Stimulated activated CD8-positive, alpha-beta memory T cell treated with anti-CD3 and anti-CD28 coated beads, Interleukin-12 subunit alpha, Interleukin-12 subunit beta, amount 100 ng/mL, for 24 hours (primary cell): ENCODE results near the gene ADA.

Experiments used
- DNase-seq: peaks from one replicate; pipeline ENCODE4 v3.0.0-alpha.2; 2020; ENCODE audit errors: extremely low read depth

Gene ADA

DNA sequence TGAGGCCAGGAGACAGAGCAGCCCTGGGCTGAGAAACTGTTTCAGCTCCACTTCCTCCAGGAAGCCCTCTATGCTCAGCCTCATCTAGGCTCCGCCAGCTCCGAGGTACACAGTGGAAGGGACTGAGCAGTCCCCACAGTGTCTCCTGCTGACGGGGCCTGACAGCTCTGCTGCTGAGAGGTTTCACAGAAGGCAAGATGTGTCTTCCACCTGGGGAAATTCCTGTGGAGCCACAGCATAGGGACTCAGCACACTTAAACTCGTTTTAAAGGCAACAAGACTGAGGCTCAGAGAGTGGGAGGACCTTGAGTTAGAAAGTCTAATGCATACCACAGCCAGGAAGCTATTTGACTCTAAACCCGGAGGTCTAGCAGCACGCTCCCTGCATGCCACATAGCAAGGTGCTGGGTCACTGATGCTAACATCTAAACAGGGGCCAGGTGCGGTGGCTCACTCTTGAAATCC lies 6.8 kb downstream of the ADA start:
- no peak for DNase-seq

DNA sequence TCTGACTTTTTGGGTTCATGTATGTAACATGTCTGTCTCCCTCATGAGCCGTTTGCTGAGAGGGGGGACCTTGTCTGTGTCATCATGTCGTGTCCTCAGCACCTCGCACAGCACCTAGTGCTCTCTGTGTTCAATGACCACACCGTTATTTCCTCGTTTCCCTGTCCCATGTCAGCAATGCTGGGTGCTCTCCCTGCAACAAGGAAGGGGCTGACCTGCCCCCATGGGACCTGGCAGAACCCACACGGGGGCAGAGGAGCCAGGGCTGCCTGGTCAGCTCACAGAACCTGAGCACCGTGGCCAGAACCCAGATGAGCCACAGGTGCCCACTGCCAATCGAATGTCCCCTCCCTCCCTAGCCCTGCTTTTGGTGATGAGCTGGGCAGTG lies 7.3 kb downstream of the ADA start:
- DNase-seq: no peak

DNA sequence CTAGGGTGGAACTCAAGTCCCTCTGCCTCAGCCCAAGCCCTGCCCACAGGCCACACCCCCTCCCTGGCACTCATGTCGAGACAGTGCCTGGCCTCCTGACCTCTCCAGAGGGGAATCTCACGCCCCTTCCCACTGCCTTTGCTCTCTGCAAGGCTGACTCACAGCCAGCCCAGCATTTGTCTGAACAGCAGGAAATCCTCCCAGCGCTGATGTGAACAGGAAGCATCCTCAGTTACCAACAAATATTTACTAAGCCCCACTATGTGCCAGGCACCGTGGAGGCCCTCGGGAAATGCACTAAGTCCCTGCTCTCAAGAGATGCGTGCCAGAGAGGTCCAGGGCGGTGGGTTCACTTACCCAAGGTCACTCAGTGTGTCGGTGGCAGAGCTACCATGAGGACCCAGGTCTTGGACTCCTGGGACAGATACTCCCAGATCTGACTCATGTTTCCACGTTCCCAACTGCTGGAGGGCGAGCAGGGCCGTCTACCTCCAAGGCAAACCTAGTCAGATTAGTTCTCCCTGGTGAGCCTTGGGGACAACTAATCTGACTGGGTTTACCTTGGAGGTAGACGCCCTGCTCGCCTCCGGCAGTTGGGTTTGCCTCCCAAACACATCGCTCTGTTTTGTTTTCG lies 7.8 kb downstream of the ADA start:
- DNase-seq: no peak

DNA sequence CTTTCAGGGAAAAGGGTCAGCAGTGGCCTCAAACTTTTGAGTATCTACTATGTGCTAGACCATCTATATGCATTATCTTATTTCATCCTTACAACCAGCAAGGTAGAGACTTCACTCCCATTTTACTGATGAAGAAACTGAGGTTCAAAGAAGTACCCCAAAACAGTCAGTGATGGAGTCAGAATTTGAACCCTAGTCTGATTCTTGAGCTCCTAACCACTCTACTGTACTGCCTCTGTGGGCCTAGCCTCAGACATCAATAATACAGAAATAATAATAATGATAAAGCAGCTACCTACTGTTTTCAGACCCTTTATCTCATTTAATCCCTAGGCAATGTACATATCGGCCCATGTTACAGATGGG lies 8.4 kb downstream of the ADA start:
- no peak for DNase-seq

DNA sequence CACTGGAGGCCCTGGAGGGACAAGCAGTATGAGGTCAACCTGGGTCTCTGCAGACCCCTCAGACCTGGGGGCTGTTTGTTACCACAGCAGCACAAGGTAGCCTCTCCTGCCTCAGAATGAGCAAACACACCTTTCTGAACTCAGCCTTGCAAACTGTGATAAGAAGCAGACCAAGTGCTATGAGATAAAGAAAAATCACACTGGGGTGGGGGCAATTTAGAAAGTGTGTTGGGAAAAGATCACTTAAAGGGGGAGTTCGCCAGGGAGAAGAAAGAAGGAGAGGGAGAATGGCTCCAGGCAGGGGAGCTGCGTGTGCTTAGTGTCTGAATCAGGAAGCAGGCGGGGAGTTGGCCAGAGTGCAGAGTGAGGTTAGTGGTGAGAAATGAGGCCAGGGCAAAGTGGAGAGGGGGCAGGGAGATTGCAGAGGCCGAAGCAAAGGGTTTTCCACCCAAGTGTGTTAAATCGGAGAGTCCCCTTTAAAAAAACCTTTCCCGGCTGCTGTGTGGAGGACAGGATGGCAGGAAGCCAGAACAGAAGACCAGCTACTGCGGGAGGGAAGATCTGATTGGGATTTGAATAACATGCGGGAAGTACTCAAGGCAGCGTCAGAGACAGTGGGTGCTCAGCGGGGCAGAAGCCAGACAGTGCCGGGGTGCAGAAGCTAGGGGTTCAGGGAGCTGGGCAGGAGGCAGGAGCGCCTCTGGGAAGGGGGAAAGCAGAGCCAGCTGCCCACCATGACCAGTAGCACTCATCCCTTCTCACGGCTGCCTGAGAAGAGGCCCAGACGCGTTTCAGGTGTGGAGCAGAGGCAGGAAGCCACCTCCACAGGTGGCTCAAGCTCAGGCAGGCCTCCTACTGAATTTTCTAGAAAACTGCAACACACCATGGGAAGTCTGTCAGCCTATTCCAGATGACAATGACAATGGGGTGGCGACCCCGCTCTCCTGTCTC lies 9.0 kb downstream of the ADA start:
- no peak for DNase-seq

DNA sequence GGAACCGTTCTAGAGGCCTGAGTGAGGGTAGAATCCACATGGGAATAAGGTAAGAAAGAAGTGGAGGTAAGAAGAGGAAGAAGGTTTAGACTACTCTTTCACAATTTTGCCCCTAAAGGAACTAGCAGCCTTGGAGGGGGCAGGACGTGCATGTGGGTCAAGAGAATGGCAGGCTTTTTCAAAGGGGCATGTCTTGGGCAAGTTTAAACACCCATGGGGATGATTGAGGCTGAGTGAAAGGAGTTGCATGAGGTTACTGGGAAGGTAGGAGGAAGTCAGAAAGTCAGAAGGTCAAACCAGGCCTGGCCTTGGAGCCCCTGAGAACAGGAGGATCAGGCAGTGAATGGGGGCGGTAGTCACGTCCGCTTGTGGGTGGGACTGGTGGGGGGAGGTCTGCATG lies 10.2 kb downstream of the ADA start:
- DNase-seq: no peak

DNA sequence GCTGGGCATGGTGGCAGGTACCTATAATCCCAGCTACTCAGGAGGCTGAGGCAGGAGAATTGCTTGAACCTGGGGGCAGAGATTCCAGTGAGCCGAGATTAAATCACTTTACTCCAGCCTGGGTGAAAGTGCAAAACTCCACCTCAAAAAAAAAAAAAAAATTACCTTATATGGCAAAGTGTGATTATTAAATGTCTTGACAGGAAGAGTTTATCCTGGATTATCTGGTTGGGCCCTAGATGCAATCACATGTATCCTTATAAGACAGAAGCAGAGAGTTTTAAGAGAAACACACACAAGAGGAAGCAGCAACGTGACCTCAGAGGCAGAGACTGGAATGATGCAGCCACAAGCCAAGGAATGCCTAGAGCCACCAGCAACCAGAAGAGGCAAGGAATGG lies 11.0 kb downstream of the ADA start:
- no peak for DNase-seq

DNA sequence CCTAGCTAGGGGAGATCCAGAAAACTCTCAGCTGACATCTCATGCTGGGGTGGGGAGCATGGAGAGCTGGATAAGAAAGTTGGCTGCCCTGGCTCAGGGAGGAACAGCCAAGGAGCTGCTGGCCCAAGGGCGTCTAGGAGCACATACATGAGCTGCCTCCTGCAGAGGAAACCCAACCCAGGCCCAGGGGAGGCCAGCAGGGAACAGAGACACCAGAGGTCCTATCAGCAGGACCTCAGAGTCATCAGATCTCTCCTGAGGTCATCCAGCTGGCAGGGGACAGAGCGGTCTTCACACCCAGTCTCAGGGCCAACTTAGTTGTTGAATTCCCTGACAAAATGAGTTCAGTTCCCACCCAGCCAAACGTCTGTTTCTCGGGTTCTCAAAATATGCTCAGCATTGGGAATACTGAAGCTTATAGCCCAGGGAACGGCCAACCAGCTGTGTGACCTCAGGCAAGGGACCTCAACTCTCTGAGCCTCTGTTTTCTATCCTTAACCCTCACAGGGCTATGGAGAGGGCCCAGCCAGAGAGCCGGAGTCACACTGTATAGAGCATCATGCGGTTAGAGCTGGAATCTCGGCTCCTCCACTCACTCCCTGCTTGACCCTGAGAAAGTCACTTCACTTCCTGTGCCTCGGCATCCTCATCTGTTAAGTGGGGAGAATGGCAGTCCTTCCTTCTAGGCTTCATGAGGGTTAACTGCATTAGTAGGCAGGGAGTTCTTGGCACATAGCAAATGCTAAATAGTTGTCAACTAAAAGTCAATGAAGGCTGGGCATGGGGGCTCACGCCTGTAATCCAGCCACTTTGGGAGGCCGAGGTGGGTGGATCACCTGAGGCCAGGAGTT lies 13.8 kb downstream of the ADA start:
- DNase-seq: no peak

DNA sequence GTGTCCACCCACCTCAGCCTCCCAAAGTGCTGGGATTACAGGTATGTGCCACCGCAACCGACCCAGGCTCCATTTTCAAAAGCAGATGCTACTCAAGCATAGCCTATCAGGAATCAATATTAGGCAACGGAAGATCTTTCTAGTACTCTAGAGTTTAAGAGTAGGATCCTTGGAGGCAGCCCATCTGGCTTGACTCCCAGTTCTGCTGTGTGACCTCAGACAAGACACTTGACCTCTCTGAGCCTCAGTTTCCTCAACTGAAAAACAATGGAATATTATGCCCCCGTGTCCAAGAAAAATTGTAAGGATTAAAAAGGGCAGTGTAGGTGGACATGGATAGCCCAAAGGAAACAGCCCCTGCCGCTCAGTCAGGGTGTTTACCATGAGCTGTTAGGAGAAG lies 14.5 kb downstream of the ADA start:
- DNase-seq: no peak

DNA sequence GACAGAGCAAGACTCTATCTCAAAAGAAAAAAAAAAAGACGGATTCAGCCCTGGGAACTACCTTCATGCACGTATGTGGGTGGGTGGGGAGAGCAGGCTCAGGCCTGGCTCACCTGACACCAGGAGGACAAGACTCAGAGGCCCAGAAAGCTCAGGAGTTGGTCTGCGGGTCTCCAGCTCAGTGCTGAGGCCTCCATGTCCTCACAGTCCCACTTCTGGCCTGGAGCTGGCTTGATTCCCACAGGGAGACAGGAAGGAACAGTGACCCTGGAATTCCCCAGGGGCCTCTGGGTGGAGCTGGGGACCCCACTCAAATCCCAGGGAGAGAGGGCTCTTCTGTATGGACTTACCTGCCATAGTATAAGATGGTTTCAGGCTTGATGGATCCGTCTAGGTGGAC lies 15.6 kb downstream of the ADA start:
- DNase-seq: no peak

DNA sequence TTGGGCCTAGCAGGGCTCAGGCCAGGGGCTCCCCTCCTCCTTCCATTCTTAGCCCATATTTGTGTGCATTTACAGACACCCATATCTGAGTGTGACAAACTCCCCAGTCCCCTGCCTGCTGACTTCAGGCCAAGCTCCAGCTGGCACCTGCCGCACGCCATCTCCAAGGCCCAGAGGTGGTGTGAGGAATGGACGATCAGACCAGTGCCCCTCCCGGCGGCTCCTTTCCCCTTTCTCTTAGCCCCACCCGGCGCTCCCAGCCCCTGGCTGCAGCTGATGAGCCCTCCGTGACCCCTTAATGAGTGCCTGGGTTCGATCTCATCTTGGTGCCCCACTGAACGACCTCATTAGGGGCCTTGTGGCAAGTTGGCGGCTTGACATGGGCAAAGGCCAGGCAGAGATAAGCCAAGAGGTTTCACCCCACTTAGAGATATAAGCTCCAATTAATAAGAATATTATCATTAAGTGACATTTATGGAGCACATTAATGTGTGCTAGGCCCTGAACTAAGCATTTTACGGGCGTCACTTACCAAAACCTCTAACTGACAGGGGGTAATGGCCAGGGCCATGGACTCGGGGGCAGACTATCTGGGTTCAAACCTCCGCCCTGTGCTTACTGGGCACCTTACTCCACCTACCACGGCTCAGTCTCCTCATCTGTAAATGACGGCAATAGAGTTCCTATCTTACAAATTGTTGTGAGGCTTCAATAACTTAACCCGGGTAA lies 17.5 kb downstream of the ADA start:
- DNase-seq: no peak

DNA sequence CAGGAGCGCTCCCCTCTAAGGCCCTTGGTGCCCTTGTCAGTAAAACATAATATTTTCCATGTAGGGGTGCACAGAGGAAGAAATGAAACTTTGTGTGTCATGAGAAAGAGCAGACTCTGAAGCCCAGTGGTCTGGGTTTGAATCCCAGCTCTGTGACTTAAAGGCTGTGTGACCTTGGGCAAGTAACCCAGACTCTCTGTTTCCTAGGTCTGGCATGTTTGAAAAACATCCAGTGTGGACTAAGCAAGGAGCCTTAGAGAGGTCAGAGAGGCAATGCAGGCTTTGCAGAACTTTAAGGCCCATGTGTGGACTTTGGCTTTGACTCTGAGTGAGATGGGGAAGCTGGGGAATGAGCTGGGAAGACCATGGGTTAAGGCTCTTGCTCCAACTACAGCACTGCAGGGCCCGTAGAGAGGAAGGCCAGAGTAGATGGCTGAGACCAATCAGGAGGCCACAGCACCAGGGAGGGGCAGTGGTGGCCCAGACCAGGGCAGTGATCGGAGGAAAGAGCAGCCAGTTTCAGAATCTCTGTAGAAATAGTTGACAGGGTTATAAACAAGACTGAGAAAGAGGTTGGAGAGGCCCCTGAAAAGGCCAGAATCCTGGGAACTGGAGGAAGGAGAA lies 18.2 kb downstream of the ADA start:
- DNase-seq: no peak

DNA sequence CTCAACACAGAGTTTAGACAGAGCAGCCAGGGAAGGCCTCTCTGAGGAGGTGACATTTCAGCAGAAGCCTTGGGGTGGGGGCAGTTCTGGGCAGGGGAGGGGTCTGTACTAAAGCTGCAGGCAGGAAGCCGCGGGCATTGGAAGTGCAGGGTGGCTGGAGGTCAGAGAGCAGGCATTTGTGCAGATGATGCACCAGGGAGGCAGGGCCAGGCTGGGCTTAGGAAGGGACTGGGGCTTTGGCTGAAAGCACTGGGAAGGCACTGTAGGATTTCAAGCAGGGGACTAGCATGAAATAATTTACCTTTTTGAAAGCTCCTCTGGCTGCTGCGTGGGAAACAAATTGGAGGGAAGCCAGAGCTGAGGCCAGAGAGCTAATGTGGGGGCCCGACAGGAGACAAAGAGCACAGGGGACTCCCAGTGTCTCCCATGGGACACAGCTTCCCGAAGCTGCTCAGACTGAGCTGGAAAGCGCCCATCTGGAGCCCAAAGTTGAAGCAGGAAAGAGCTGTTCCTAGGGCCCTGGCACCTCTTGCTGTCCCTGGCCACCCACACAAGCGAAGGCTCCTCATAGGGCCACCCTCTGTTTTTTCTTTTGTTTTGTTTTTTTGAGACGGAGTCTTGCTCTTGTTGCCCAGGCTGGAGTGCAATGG lies 19.3 kb downstream of the ADA start:
- DNase-seq: no peak

DNA sequence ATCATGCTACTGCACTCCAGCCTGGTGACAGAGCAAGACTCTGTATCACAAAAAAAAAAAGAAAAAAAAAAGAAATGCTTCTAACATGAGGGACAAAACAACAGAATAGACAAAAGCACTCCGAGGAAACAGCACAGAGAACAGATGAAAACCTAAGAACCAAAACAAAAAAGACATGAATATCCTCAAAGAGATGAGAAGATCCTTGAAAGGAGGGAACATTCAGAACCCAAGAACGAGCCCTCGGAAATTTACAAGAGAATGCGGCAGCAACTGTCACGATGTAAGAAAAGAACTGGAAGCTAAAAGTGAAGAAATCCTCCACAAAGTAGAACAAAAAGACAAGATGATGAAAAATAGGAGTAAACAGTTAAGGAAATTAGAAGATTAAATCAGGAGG lies 21.2 kb downstream of the ADA start:
- no peak for DNase-seq

DNA sequence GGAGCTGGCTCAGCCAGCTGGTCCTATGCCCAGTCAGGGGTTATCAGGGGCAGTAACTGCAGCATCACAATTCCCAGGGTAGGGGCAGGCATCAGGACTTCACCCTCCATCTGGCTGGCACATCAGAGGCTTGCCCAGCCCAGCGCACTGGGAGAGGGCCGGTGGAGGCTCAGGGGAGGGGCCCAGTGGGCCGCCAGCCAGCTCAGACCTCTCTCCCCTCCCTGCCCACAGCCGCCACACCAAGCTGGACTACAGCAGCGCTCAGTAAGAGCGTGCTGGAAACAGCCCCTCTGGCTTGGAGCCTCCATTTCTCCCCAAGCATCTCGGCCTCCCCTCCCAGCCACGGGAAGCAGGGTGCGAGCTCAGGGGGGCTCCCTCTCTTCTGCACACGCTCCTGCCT lies 22.0 kb downstream of the ADA start:
- DNase-seq: no peak

DNA sequence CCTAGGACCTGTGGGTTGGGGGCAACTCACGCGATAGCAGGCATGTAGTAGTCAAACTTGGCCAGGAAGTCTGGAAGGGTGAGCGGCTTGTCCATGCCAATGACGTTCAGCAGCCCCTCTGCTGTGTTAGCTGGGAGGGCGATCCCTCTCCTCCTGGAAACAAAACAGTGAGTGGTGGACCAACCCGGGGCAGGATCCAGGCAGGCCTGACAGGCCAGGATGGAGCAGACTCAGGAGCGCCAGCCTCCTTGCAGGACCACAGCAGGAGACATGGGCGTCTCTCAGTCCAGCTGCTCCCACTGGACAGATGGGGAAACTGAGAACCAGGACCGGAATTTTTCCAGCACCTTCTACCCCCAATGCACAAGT lies 22.5 kb downstream of the ADA start:
- no peak for DNase-seq

DNA sequence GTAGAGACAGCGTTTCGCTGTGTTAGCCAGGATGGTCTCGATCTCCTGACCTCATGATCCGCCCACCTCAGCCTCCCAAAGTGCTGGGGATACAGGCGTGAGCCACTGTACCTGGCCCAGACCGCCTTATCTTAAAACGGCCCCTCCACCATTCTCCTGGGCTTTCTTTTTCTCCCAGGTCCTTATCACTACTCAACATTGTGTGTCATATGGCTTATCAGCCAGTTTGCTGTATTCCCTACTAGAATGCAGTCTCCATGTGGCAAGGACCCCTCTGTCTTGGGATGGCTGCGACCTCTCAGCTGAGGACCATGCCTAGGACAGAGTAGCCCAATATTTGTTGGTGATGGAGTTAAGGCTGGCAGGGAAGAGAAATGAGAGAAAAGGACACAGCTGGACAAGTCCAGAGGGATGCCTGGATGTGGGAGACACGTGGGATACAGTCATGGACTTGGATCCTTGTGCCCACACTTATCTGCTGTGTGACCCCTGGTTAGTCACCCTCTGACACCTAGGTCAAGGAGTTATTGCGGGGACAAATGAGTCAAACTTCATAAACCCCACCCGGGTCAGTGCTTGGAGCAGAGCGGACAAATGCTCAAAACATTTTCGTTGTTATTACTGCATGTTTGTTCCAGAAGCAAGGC lies 24.0 kb downstream of the ADA start:
- DNase-seq: no peak

DNA sequence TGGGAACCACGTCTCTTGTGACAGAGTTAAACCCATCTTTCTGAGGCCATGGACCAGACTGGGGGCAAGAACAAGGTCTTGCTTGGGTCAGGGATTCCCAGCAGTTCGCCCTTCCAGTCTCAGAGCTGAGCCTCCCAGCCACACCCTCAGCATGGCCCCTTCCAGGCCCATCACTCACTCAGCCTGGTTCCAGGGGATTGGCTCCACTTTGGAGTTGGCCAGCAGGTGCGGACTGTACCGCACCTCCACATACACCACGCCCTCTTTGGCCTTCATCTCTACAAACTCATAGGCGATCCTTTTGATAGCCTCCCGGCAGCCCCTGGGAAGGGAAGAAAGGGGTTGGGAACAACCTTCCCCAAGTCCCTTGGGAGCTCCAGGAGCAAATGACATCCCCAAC lies 25.2 kb downstream of the ADA start:
- DNase-seq: no peak

DNA sequence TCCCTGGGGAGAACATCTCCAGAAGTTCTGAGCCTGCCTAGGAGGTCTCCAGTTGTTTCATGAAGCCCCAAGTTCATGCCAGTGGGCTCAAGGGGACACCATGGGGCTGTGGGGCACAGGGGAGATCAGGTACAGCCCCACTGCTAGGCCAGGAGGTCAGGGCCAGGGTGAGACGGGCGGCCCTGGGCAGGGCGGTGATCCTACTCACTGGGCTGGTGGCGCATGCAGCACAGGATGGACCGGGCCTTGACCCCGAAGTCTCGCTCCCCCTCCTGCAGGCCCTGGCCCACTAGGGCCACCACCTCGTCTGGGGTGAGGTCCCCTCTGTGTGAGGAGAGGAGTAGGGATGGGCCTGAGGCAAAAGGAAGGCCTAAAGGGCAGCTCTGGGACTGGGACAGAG lies 26.1 kb downstream of the ADA start:
- DNase-seq: no peak

DNA sequence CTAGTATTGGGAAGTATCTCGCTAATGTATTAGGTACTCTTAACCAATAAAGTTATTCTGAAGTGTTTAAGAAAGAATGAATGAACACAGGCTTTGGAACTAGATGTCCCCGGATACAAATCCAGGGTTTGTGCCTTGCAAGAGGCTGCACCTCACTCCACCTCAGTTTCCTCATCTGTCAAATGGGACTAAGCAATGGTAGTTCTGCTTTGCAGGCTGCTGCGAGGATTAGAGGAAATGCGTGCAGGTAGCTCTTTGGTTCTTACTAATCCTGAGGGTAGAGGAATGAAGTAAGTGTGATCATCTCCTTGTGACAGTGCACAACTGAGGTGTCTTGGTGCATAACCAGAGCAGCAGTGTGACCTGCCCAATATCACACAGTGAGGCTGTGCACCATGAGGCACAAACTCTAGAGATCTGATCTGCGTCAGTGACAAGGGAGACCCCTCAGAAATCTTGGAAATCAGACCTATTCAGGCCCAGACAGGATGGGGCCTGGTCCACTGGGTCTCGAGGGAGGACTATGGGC lies 26.7 kb downstream of the ADA start:
- DNase-seq: no peak
